Esophagus muscularis mucosa (tissue), 3 donors: ENCODE data around the gene FAM186B.

Experiments
- CTCF ChIP-seq, 3 experiments: fragments of 200-600 bp in 2 of 3; fragments of 450-650 bp in 1 of 3; sonication (generic) in 2 of 3; IDR thresholded peaks; one replicate each; pipeline ENCODE4 v1.5.1; 2017 to 2019; ENCODE audit warnings: antibody characterized with exemption in 3 of 3, mild to moderate bottlenecking in 2 of 3, moderate library complexity in 1 of 3
- POLR2A ChIP-seq: fragments of 450-650 bp; IDR thresholded peaks from one replicate; pipeline ENCODE4 v1.6.1; 2017; ENCODE audit warnings: antibody characterized with exemption, moderate library complexity, mild to moderate bottlenecking, low read depth

- TF ChIP-seq POLR2A (no peak), CTCF (IDR thresholded peaks at IDR 0.05) (no peak)
Observed at GRCh38 chr12:49643961-49644619, 38.7 kb upstream of the FAM186B start.
